Natural killer cell (primary cell): Measurements from ENCODE around the gene RNF214. TPM values are rescaled to one million over a fixed set of nuclear protein-coding genes. Genes with fewer than 3 reads are reported as not detected.

Source experiments
- ATAC-seq, 3 donors: fragments of 150-1000 bp in 2 of 3; fragments of 200-7000 bp in 1 of 3; cut with Tn5 transposase; 1 replicate in 1 of 3; 2 replicates in 2 of 3; pipeline ENCODE4 v1.10.0; 2021; ENCODE audit warnings: mild to moderate bottlenecking in 2 of 3, moderate library complexity in 2 of 3
- DNase-seq, 2 donors: peaks; one replicate each; pipeline versions ENCODE4 v3.0.0 to v3.0.0-alpha.2; 2013 to 2021; ENCODE audit warnings: mixed read lengths in 1 of 2
- H3K27ac ChIP-seq: one replicate; pipeline ENCODE4 v1.5.1; 2013; ENCODE audit warnings: mild to moderate bottlenecking, low read length
- H3K27me3 ChIP-seq: one replicate; pipeline ENCODE4 v1.6.1; 2013; ENCODE audit warnings: low read length; ENCODE audit not compliant: control insufficient read depth, insufficient read depth
- H3K36me3 ChIP-seq: one replicate; pipeline ENCODE4 v1.6.1; 2013; ENCODE audit warnings: low read length; ENCODE audit not compliant: control insufficient read depth, insufficient read depth
- H3K4me1 ChIP-seq: one replicate; pipeline ENCODE4 v1.6.1; 2013; ENCODE audit warnings: low read length; ENCODE audit not compliant: control insufficient read depth, insufficient read depth
- H3K4me3 ChIP-seq: one replicate; pipeline ENCODE4 v1.5.1; 2013; ENCODE audit warnings: low read length
- H3K9me3 ChIP-seq: one replicate; pipeline ENCODE4 v1.6.1; 2013; ENCODE audit warnings: low read length; ENCODE audit not compliant: control insufficient read depth, insufficient read depth
- H3K27ac Mint-ChIP-seq, 2 donors: one replicate each; pipeline ENCODE4 v1.8.0; 2022; ENCODE audit warnings: mild to moderate bottlenecking in 2 of 2, mixed read lengths in 2 of 2, moderate library complexity in 1 of 2
- H3K27me3 Mint-ChIP-seq, 2 donors: one replicate each; pipeline ENCODE4 v1.8.0; 2022; ENCODE audit warnings: low read depth in 2 of 2, mixed read lengths in 2 of 2
- H3K36me3 Mint-ChIP-seq: one replicate; pipeline ENCODE4 v1.8.0; 2022; ENCODE audit warnings: mixed read lengths
- H3K4me1 Mint-ChIP-seq, 2 donors: one replicate each; pipeline ENCODE4 v1.8.0; 2022; ENCODE audit warnings: mixed read lengths in 2 of 2
- H3K4me3 Mint-ChIP-seq: one replicate; pipeline ENCODE4 v1.8.0; 2022; ENCODE audit warnings: mild to moderate bottlenecking, moderate library complexity, mixed read lengths
- H3K9me3 Mint-ChIP-seq, 2 donors: one replicate each; pipeline ENCODE4 v1.8.0; 2022; ENCODE audit warnings: mixed read lengths in 2 of 2
- CTCF ChIP-seq: fragments of 200-600 bp; IDR thresholded peaks from one replicate; pipeline ENCODE4 v1.8.0; 2022; ENCODE audit warnings: antibody characterized with exemption
- WGBS: methylation state at CpG from one replicate; pipeline ENCODE4 v1.1.7; 2013; ENCODE audit warnings: missing lambda C conversion rate; ENCODE audit not compliant: insufficient coverage; 5-methylcytosine and 5-hydroxymethylcytosine counted together
- intact Hi-C: fragments of 100-400 bp; cut with micrococcal nuclease; formaldehyde crosslinking; loops from one replicate; pipeline ENCODE4 v1.14.2; 2022
- total RNA-seq, 4 donors: library from RNA; stranded (reverse); fragments of 120-200 nt in 1 of 4; gene quantifications; one replicate each; pipeline versions ENCODE4 v1.2.3 to v1.2.4, GENCODE V29; 2013 to 2022

The RNF214 gene
- total RNA-seq, 3 donors from 2014 or later (not counting 1 experiment from before 2014, with no cell fraction given), result 13.7 to 20.7 (median 17.3) TPM

DNA sequence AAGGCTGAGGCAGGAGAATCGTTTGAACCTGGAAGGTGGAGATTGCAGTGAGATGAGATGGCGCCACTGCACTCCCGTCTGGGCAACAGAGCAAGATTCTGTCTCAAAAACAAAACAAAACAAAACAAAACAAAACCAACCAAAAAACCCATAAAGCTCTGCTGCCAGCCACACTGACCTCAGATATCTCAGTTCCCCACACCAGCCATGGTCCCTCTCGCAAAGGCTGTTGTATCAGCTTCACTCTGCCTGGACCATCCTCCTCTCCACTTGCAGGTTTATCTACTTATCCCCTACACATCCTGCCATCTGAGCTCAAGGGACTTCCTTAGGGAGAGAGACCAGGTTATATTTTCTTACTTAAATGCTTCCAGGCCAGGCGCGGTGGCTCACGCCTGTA, 69.8 kb downstream of the RNF214 start:
- H3K36me3 Mint-ChIP-seq, result no peaks in the 10 kb centered on the region
- peaks cover 0 to 3% of the 10 kb centered on the region in 2 donors for H3K27me3 Mint-ChIP-seq
- H3K9me3 Mint-ChIP-seq, result no peaks in the 10 kb centered on the region
- H3K4me3 Mint-ChIP-seq, result no peak overlapping the region
- H3K4me1 Mint-ChIP-seq, result no peaks in the 10 kb centered on the region
- DNase-seq (no peak), ATAC-seq (no peak)
- Histone ChIP-seq H3K4me1 (no peaks in the 10 kb centered on the region), H3K27me3 (no peaks in the 10 kb centered on the region), H3K36me3 (no peaks in the 10 kb centered on the region), H3K9me3 (no peaks in the 10 kb centered on the region), H3K4me3 (no peak overlapping the region), H3K27ac (no peak overlapping the region)
- no peak for TF ChIP-seq CTCF
- H3K27ac Mint-ChIP-seq, result no peak overlapping the region
- WGBS, result 74% methylated on average over 6 of the region's 7 CpGs
- intact Hi-C loops, result no loop called here

DNA sequence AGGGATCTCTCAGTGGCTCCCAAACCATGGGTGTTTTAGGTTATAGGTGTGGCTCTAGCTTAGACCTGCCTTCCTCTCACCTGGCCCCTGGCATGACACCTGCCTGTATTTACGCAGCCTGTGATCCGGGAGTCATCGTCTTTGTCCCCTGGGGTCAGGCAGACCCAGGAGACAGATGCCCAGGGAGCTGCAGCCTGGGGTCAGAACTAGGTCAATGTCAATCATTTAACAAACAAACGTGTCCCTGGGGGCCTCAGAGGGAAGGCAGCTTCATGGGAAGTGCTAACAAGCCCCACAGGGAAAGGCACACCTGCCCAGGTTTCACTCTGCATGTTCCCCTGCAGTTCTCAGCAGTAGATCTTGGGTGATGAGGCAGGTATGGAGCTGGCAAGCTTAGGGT, 70.6 kb downstream of the RNF214 start:
- Mint-ChIP-seq H3K4me1 (no peaks in the 10 kb centered on the region), H3K27ac (no peak overlapping the region), H3K36me3 (no peaks in the 10 kb centered on the region), H3K9me3 (no peaks in the 10 kb centered on the region), H3K27me3 (peaks cover 0 to 5% of the 10 kb centered on the region in 2 donors), H3K4me3 (no peak overlapping the region)
- Histone ChIP-seq H3K27me3 (no peaks in the 10 kb centered on the region), H3K9me3 (no peaks in the 10 kb centered on the region), H3K36me3 (no peaks in the 10 kb centered on the region), H3K4me1 (no peaks in the 10 kb centered on the region), H3K4me3 (no peak overlapping the region), H3K27ac (no peak overlapping the region)
- no peak for DNase-seq
- no peak for ATAC-seq
- 78% methylated on average over 4 of the region's 4 CpGs for WGBS
- intact Hi-C loops, result no loop called here
- no peak for TF ChIP-seq CTCF

- H3K9me3 ChIP-seq, result no peaks in the 10 kb centered on the region
- H3K27ac ChIP-seq, result no peak overlapping the region
- H3K4me1 Mint-ChIP-seq, result no peaks in the 10 kb centered on the region
- H3K27ac Mint-ChIP-seq, result no peak overlapping the region
- ATAC-seq (no peak), DNase-seq (no peak)
- no peak overlapping the region for H3K4me3 ChIP-seq
- no peaks in the 10 kb centered on the region for H3K36me3 ChIP-seq
- intact Hi-C loops, result no loop called here
- H3K27me3 Mint-ChIP-seq, result peaks cover under 1 to 7% of the 10 kb centered on the region in 2 donors
- no peaks in the 10 kb centered on the region for H3K36me3 Mint-ChIP-seq
- H3K4me3 Mint-ChIP-seq, result no peak overlapping the region
- WGBS, result 80% methylated on average over 2 of the region's 5 CpGs
- H3K9me3 Mint-ChIP-seq, result no peaks in the 10 kb centered on the region
- H3K27me3 ChIP-seq, result no peaks in the 10 kb centered on the region
- no peak for TF ChIP-seq CTCF
- no peaks in the 10 kb centered on the region for H3K4me1 ChIP-seq
These were observed 71.3 kb downstream of the RNF214 start for GRCh38 chr11:117303646-117304315.

DNA sequence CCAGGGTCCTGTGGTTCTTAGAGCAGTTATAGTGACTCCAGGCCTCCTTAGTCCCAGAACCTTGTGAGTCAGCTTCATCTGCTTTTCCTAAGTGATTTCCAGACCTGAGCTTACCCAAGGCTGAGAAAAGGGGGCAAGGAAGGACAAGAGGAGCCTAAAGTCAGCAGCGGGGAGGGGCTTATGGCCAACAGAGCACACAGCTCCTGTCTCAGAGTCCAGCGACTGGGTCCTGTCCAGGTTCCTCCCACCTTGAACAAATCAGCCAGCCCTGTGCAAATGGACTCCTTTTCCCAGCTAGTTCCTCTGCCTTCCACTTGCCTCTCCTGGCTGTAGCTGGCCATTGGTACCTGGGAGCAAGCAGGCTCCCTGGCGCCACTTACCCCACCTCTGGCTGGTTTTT, 72.7 kb downstream of the RNF214 start:
- no peak for ATAC-seq

More for the DNA sequence above, 72.7 kb downstream of the RNF214 start:
- Histone ChIP-seq H3K4me3 (no peak overlapping the region), H3K9me3 (no peaks in the 10 kb centered on the region), H3K27me3 (no peaks in the 10 kb centered on the region), H3K4me1 (no peaks in the 10 kb centered on the region), H3K27ac (no peak overlapping the region), H3K36me3 (no peaks in the 10 kb centered on the region)
- DNase-seq, result no peak
- no peaks in the 10 kb centered on the region for H3K36me3 Mint-ChIP-seq
- intact Hi-C loops, result no loop called here
- no peaks in the 10 kb centered on the region for H3K9me3 Mint-ChIP-seq
- no peak overlapping the region for H3K4me3 Mint-ChIP-seq
- no peaks in the 10 kb centered on the region for H3K4me1 Mint-ChIP-seq
- 91% methylated on average over 3 of the region's 3 CpGs for WGBS
- H3K27ac Mint-ChIP-seq, result no peak overlapping the region
- no peak for TF ChIP-seq CTCF
- H3K27me3 Mint-ChIP-seq, result peaks cover 9 to 14% of the 10 kb centered on the region in 2 donors
